Activated CD4-positive, CD25-positive, alpha-beta regulatory T cell treated with anti-CD3 and anti-CD28 coated beads, Interleukin-2, amount 50 U/mL, for 72 hours (primary cell): ENCODE data around the gene LILRA2.
"Not testable (repeated sequence)": the region's sequence is repeated elsewhere in the genome, so short reads cannot be mapped to it uniquely, and the experiment has no call there.

Experiments
- DNase-seq: peaks from one replicate; pipeline ENCODE4 v3.0.0; 2021

The LILRA2 gene

DNA sequence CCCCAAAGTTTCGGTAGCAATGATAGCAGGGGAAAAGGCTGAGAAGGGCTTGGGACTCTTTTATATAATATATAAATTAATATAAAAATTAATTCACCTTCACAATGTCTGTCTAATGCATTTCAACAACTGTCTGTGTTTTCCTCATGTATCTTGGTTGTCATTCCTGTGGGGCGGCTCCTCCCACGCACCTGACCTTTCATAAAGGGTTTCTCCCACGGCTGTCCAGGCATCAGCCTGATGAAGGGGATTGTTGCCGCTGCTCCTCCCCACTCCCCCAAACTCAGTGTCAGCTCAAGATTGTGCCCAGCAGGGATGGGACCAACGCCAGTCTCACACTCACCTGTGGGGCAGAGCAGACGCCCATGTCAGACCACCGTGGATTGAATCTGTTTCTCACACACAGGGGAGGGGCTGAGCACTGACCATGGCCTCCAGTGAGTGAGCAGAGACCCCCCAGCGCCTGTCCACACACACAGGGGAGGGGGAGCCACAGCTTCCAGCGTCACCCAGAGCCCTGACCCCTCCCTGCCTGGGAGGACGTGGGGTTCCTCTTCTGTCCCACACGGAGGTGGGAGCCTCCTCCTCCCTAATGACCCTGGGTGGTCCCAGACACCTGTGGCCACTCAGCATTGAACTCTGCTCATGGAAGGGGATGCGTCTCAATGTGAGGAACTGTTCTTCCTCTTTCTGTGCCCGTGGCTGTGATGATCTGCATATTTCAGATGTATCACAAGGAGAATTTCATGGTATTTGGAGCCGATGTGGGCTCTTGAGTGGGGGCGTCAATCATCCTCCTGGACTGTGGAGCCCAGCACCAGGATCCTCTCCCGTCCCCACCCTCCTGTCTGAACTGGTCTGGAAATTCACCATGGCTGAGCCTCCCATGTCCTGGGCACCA is 1.6 kb upstream of the LILRA2 start:
- not testable (repeated sequence) for DNase-seq

DNA sequence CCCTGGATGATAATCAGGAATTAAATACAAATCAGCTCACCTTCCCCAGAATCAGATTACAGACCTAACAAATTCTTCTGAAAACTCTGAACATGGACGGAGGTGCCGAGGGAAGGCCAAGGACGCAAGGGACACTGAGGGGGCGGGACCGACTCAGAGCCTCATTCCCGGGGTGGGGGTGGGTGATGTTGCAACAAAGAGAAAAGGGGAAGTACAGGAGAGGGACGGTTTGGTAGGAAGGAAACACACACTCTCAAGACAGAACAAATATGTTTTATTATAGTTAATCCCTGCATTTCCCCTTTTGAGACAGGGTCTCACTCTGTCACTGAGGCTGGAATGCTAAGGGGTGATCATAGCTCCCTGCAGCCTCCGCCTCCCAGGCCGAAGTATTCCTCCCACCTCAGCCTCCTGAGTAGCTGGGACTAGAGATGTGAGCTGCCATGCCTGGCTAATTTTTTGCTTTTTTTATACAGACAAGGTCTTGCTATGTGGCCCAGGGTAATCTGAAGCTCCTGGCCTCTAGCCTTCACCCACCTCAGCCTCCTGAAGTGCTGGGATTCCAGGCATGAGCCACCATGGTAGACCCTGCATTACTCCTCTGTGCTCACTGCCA is 786 bp upstream of the LILRA2 start:
- no peak for DNase-seq

DNA sequence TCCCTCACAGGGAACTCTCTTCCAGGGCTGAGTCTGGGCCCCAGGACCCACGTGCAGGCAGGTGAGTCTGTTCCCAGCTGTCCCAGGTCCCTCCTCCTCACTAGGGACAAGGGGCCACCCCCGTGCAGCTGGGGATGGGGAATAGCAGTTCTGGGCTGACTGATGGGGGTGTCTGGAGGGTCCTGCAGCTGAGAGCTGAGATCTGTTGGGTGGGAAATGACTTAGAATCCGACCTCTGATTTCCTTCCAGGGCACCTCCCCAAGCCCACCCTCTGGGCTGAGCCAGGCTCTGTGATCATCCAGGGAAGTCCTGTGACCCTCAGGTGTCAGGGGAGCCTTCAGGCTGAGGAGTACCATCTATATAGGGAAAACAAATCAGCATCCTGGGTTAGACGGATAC is 461 bp downstream of the LILRA2 start:
- no peak for DNase-seq

DNA sequence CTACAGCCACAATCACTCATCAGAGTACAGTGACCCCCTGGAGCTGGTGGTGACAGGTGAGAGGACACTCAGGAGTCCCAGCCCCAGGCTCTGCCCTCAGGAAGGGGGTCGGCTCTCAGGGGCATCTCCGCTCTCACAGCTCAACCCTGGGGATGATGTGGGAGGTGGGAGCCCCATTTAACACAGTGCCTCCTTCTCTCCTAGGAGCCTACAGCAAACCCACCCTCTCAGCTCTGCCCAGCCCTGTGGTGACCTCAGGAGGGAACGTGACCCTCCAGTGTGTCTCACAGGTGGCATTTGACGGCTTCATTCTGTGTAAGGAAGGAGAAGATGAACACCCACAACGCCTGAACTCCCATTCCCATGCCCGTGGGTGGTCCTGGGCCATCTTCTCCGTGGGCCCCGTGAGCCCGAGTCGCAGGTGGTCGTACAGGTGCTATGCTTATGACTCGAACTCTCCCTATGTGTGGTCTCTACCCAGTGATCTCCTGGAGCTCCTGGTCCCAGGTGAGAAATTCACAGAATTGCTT is 1.0 kb downstream of the LILRA2 start:
- no peak for DNase-seq

DNA sequence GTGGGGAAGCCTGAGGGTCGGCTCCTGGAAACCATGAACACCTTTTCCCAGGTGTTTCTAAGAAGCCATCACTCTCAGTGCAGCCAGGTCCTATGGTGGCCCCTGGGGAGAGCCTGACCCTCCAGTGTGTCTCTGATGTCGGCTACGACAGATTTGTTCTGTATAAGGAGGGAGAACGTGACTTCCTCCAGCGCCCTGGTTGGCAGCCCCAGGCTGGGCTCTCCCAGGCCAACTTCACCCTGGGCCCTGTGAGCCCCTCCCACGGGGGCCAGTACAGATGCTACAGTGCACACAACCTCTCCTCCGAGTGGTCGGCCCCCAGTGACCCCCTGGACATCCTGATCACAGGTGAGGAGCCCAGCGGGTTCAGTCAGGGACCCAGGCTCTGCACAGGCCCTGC is 1.6 kb downstream of the LILRA2 start:
- DNase-seq, result not testable (repeated sequence)

DNA sequence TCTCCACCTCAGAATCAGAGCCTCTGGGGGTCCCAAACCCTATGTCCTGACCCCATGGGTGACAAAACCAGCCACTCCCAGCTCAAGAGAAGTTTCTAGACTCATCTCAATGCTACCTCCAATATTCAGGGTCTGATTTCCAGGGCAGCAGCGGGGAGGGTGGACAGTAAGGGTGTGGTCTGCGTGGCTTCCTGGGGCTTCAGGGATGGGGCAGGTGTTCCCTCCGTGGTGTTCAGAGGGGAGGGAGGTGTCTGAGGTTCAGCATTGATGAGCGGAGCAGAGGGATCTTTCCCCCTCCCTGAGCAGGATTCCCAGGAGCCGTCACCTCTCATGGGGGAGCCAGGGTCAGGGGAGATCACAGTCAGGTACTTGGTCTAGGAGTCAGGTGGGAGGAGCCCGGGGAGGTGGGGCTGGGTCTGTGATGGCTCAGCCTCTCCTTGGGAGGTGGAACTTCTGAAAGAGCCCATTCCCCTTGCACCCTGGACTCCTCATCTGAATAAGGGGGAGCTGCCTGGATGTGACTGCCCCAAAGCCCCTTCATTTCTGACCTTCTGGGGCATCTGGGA is 2.9 kb downstream of the LILRA2 start:
- no peak for DNase-seq

DNA sequence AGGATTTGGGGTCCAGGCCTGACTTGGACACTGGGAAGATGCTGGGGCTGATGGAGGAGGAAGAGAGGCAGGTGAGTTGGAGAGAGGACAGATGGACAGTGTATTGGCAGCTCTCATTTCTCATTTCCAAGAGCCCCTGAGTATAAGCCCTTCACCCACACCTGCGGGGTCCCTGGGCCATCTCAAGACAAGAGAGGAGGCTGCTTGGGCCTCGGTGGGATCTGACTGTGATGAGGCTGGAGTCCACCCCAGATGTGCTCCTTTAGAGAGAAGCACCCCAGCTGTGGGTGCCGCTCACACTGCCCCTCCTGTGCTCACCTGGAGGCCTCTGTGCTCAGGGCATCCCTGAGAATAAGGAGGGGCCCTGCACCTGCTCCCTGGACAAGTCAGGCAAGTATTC is 3.7 kb downstream of the LILRA2 start:
- DNase-seq, result no peak

DNA sequence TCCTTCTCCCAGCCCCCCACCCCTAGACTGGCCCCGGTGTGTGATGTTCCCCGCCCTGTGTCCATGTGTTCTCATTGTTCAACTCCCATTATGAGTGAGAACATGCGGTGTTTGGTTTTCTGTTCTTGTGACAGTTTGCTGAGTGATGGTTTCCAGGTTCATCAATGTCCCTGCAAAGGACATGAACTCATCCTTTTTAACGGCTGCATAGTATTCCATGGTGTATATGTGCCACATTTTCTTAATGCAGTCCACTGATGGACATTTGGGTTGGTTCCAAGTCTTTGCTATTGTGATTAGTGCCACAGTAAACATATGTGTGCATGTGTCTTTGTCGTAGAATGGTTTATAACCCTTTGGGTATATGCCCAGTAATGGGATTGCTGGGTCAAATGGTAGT is 4.7 kb downstream of the LILRA2 start:
- DNase-seq, result not testable (repeated sequence)

DNA sequence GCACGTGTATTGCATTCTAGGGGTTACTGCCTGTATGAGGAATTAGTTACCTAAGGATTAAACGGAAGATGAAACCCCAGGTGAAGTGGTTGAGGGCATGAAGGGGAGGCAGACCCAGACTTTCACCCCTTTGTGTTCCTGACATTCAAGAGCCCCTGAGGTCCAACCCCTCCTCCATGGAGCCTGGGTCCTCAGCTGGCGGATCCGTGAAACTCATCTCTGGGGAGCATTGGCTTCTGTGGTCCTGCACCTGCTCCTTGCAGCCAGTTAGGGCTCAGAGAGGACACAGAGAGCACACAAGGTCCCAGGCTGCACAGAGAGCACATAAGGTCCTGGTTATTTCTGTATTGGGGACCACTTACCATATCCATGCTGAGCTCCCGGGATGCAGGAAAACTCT is 12.8 kb downstream of the LILRA2 start:
- no peak for DNase-seq

DNA sequence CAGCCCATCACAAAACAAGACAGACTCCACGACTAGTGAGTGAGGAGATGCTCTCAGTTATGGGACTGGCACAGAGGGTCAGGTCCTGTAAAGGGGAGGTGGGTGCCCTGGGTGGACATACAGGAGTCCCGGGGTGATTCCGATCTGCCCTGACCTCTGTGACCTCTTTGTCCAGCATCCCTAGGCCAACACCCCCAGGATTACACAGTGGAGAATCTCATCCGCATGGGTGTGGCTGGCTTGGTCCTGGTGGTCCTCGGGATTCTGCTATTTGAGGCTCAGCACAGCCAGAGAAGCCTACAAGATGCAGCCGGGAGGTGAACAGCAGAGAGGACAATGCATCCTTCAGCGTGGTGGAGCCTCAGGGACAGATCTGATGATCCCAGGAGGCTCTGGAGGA is 13.4 kb downstream of the LILRA2 start:
- no peak for DNase-seq

DNA sequence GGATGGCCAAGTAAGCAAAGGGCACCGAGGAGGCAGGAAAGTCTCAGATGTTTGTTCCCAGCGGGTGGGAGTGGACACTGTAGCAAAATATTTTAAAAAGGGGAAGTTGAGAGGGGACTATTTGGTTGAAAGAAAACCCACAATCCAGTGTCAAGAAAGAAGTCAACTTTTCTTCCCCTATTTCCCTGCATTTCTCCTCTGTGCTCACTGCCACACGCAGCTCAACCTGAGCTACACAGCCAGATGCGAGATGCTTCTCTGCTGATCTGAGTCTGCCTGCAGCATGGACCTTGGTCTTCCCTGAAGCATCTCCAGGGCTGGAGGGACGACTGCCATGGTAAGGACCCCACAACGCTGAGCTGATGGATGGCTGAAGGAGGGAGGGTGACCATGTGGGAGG is 19.9 kb downstream of the LILRA2 start, which contains the start of gene LILRA1:
Gene LILRA1, plus strand, starts transcription at position 188 of the 400 bp plus-strand sequence. CDS start 613 bp downstream, outside the sequence.
- DNase-seq, result not testable (repeated sequence)

DNA sequence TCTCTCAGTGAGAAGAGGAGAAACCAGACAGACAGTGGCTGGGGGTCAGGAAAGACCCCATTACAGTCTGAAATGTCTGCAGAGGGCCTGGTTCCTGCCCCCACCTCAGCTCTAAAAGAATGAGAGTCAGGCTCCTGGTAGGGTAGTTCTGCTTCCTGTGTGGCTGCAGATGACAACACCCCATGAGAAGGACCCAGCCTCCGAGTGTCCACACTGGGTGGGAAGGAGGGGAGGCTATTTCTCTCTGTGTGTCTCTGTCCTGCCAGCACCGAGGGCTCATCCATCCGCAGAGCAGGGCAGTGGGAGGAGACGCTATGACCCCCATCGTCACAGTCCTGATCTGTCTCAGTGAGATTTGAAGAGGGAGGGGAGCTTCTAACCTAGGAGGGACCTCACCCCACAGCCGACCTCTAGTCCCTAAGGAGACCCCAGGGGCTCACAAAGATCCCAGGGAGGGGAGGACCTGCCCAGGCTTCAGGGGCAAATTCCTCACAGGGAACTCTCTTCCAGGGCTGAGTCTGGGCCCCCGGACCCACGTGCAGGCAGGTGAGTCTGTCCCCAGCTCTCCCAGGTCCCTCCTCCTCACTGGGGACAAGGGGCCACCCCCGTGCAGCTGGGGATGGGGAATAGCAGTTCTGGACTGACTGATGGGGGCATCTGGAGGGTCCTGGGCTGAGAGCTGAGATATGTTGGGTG is 20.5 kb downstream of the LILRA2 start:
- not testable (repeated sequence) for DNase-seq

DNA sequence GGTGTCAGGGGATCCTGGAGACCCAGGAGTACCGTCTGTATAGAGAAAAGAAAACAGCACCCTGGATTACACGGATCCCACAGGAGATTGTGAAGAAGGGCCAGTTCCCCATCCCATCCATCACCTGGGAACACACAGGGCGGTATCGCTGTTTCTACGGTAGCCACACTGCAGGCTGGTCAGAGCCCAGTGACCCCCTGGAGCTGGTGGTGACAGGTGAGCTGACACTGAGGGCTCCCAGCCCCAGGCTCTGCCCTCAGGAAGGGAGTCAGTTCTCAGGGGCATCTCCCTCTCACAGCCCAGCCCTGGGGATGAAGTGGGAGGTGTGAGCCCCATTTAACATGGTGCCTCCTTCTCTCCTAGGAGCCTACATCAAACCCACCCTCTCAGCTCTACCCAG is 21.1 kb downstream of the LILRA2 start:
- no peak for DNase-seq

DNA sequence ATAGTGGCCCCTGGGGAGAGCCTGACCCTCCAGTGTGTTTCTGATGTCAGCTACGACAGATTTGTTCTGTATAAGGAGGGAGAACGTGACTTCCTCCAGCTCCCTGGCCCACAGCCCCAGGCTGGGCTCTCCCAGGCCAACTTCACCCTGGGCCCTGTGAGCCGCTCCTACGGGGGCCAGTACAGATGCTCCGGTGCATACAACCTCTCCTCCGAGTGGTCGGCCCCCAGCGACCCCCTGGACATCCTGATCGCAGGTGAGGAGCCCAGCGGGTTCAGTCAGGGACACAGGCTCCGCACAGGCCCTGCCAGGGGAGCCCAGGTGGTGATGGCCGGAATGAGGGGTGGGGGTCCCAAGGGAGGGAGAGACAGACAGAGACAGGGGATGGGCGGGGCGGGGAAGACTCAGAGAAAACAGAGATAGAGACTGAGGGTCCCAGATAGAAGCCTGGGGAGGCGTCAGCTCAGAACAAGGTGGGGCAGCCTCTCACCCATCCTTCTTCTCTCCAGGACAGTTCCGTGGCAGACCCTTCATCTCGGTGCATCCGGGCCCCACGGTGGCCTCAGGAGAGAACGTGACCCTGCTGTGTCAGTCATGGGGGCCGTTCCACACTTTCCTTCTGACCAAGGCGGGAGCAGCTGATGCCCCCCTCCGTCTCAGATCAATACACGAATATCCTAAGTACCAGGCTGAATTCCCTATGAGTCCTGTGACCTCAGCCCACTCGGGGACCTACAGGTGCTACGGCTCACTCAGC is 22.3 kb downstream of the LILRA2 start:
- DNase-seq, result not testable (repeated sequence)

DNA sequence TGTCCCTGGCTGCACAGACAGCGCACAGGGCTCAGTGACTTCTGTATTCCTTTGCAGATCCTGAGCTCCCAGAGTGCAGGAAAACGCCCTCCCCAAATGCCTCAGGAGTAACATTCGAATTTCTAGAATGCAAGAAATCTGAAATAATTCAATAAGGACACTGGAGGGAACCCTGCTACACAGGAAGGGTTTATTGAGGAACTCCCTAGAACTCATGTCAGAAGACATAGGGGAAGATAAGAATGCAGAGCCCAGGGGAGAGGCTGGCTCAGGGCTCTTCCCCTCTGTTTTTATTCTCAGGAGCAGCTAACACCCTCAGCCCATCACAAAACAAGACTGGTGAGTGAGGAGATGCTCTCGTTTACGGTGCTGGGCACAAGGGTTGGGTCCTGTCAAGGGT is 26.6 kb downstream of the LILRA2 start:
- no peak for DNase-seq

DNA sequence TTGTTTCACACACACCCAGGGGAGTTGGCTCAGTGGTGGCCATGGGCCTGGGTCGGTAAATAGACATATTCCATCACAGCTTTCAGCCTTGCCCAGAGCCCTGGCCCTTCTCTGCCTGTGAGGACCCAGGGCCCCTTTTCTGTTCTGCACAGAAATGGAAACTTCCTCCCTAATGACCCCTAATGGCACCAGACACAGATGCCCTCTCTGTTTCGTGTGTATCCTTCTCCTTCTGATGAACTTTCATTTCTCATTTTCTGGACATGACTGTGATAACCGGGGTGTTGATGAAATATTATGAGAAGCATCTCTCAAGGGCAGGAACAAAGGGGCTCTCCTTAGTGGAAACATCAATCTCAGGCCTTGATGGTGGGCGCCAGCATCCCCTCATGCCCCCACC is 32.6 kb downstream of the LILRA2 start:
- DNase-seq, result no peak

DNA sequence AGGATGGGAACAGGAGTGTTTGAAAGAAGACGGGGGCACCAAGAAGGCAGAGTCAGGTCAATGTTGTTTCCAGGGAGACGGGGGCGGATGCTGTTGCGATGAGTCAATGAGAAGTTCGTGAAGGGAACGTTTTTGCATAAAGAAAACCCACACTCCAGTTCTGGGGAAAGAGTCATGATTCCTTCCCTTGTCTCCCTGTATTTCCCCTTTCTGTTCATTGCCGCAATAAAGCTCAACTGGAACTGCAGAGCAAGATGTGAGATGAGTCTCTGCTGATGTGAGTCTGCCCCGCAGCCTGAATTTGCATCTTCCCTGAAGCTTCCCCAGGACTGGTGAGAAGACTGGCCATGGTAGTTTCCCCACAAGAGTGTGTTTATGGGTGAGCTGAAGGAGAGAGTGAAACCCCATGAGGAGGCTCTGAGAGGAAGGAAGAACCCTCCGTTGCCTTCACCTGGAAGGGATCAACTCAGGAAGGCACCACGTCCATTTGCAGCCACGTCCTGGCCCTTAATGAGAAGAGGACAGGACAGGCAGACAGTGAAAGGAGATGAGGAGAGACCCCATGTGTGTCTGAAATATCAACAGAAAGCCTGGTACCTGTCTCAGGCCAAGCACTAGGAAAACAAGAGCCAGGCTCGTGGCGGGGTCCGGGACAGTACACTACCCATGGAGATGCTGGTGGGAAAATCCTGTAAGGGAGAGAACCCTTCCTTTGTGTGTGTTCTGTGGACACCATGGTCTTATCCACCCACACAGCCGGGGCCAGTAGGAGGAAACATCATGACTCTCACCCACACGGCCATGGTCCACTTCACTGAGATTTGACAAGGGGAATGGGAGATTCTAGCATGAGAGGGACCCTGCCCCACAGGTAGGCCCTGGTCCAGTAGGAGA is 33.5 kb downstream of the LILRA2 start:
- DNase-seq, result no peak

DNA sequence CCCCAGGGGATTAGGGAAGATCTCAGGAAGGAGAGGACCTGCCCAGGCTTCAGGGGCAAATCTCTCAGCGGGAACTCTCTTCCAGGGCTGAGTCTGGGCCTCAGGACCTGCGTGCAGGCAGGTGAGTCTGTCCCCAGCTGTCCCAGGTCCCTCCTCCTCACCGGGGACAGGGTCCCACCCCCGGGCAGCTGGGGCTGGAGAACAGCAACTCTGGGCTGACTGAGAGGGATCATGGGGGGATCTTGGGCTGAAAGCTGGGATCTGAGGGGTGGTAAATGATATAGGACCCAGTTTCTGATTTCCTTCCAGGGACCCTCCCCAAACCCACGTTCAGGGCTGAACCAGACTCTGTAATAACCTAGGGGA is 34.2 kb downstream of the LILRA2 start:
- no peak for DNase-seq

DNA sequence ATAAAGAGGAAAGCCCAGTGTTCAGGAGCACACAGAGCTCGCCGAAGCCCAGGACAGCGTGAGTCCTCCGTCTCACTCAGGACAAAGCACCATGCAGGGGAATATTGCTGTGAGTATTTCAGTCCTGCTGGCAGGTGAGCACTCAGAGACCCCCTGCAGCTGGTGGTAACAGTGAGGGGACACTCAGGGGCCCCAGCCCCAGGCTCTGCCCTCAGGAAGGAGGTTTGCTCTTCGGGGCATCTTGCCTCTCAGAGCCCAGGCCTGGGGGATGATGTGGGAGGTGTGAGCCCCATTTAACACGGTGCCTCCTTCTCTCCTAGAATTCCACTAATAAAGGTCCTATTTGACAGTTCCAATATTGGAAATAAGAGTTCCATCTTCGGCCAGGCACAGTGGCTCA is 34.6 kb downstream of the LILRA2 start:
- no peak for DNase-seq

DNA sequence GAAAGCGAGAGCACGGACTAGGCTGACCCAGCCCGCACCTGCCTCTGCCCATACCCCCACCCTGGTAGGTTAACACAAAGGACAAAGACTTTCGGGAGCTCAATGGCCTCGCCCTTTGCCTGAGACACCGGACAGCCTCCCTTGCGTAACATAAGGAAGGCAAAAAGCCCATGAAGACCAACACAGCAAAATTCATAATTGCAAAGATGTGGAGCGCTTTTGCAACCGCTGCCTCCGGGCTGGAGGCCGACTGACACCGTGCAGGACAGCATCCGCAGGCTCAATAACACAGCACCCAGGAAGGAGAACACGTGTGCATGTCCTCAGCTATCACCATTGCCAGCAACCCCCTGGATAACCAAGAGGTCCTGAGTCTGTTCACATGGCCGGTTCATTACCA is 35.2 kb downstream of the LILRA2 start:
- DNase-seq, result no peak

DNA sequence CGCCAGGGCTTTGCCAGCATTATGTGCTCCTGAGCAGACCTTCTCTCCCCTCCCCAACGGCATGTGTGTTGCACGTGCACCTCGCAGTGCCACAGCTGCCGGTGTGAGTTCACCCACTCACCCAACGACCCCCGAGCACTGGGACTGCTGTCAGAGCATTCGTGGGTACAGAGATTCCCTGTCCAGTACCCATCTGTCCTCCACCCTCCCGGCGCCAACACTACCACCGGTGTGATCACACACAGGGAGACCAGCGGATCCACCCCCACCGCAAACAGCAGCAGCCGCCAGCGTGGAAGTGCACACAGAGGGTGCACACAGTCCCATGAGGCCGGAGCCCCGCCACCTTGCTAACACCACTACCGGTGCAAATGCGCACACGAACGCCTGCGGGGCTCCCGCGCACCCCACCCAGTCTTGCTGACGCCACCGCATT is 35.8 kb downstream of the LILRA2 start:
- DNase-seq, result no peak
